SK-N-SH (cell line): Measurements from ENCODE around the gene SNX22. TPM values are rescaled to one million over a fixed set of nuclear protein-coding genes. Genes with fewer than 3 reads are reported as not detected.

ENCODE experiments used
- CTCF ChIA-PET: fragments of 300-600, 350-600 bp; formaldehyde crosslinking; extraction: SDS; loops from one replicate; lab custom pipeline; 2021; lab: Yijun Ruan, JAX
- POLR2A ChIA-PET: fragments of 350-600 bp; sonication (Branson Sonifier 250); formaldehyde crosslinking; extraction: SDS; loops from one replicate; lab custom pipeline; 2020; ENCODE audit warnings: antibody characterized with exemption, inconsistent platforms; lab: Yijun Ruan, JAX
- DNase-seq: peaks from one replicate; pipeline ENCODE4 v3.0.0; 2012
- H2AFZ ChIP-seq: fragments of 200-600 bp; sonication (generic); 2 replicates; pipeline ENCODE4 v1.8.1; 2016; ENCODE audit warnings: antibody characterized with exemption, mild to moderate bottlenecking, low read depth
- H3F3A ChIP-seq: fragments of 200-600 bp; sonication (generic); replicated peaks from 2 replicates; pipeline ENCODE3; 2016; ENCODE audit warnings: antibody characterized with exemption, mild to moderate bottlenecking; ENCODE audit not compliant: insufficient read depth
- H3K27ac ChIP-seq, 2 experiments: fragments of 200-500 bp in 1 of 2; fragments of 200-600 bp in 1 of 2; sonication (Bioruptor generic) in 1 of 2; sonication (generic), shearing (Covaris generic) in 1 of 2; 2 replicates each; pipeline versions ENCODE4 v1.5.1 to v1.6.1; 2014 to 2016; ENCODE audit warnings: low read depth in 2 of 2, inconsistent platforms in 1 of 2, low read length in 1 of 2, mild to moderate bottlenecking in 1 of 2, mixed read lengths in 1 of 2
- H3K27me3 ChIP-seq: fragments of 200-600 bp; sonication (generic), shearing (Covaris generic); 2 replicates; pipeline ENCODE4 v1.6.1; 2016; ENCODE audit warnings: mixed run types; ENCODE audit not compliant: insufficient read depth
- H3K36me3 ChIP-seq, 2 experiments: fragments of 200-500 bp in 1 of 2; fragments of 200-600 bp in 1 of 2; sonication (Bioruptor generic) in 1 of 2; sonication (generic) in 1 of 2; replicated peaks in 1 of 2; 2 replicates each; pipeline versions ENCODE3 to v1.5.1; 2014 to 2016; ENCODE audit warnings: low read length in 1 of 2, mild to moderate bottlenecking in 1 of 2; ENCODE audit not compliant: insufficient read depth in 2 of 2, control insufficient read depth in 1 of 2
- H3K4me1 ChIP-seq, 2 experiments: fragments of 200-500 bp in 1 of 2; fragments of 200-600 bp in 1 of 2; sonication (Bioruptor generic) in 1 of 2; sonication (generic), shearing (Covaris generic) in 1 of 2; 2 replicates each; pipeline versions ENCODE4 v1.5.1 to v1.6.1; 2014 to 2016; ENCODE audit warnings: low read depth in 1 of 2, low read length in 1 of 2, mixed run types in 1 of 2; ENCODE audit not compliant: insufficient read depth in 2 of 2, control insufficient read depth in 1 of 2
- H3K4me2 ChIP-seq: fragments of 200-600 bp; sonication (generic), shearing (Covaris generic); 2 replicates; pipeline ENCODE4 v1.6.1; 2017; ENCODE audit warnings: mixed run types
- H3K4me3 ChIP-seq, 2 experiments: fragments of 200-500 bp in 1 of 2; fragments of 200-600 bp in 1 of 2; sonication (Bioruptor generic) in 1 of 2; sonication (generic), shearing (Covaris generic) in 1 of 2; 2 replicates each; pipeline versions ENCODE4 v1.5.1 to v1.8.1; 2014 to 2016; ENCODE audit warnings: low read depth in 2 of 2, inconsistent platforms in 1 of 2, low read length in 1 of 2, mild to moderate bottlenecking in 1 of 2, mixed read lengths in 1 of 2, moderate library complexity in 1 of 2
- H3K79me2 ChIP-seq: fragments of 200-600 bp; sonication (generic); 2 replicates; pipeline ENCODE4 v1.8.1; 2017; ENCODE audit warnings: mild to moderate bottlenecking; ENCODE audit not compliant: insufficient read depth
- H3K9ac ChIP-seq: fragments of 200-600 bp; sonication (generic); 2 replicates; pipeline ENCODE4 v1.6.1; 2017; ENCODE audit warnings: mixed run types
- H3K9me2 ChIP-seq: fragments of 200-600 bp; sonication (generic); 2 replicates; pipeline ENCODE4 v1.6.1; 2017; ENCODE audit warnings: mixed run types
- H3K9me3 ChIP-seq: fragments of 200-600 bp; sonication (generic); 2 replicates; pipeline ENCODE4 v1.6.1; 2017; ENCODE audit warnings: mixed run types, mild to moderate bottlenecking, moderate library complexity
- H4K20me1 ChIP-seq: fragments of 200-600 bp; sonication (generic); 2 replicates; pipeline ENCODE4 v1.6.1; 2017; ENCODE audit warnings: mild to moderate bottlenecking, mixed run types; ENCODE audit not compliant: insufficient read depth
- CHD2 ChIP-seq: fragments of 150-350 bp; IDR thresholded peaks from 2 replicates; pipeline ENCODE4 v1.6.1; 2018; ENCODE audit warnings: low read length; ENCODE audit not compliant: partially characterized antibody
- ELF1 ChIP-seq: IDR thresholded peaks from 2 replicates; pipeline ENCODE4 v1.4.0; 2012
- EZH2phosphoT487 ChIP-seq: fragments of 200-600 bp; sonication (generic); IDR thresholded peaks from 2 replicates; pipeline ENCODE4 v1.6.1; 2017; ENCODE audit warnings: low read depth, mixed run types, mild to moderate bottlenecking, antibody characterized with exemption, moderate library complexity, borderline replicate concordance
- FOXJ3 ChIP-seq: sonication (generic); formaldehyde crosslinking; IDR thresholded peaks from 2 replicates; pipeline ENCODE4 v1.5.1; 2020; ENCODE audit warnings: mild to moderate bottlenecking, missing genetic modification reagents
- GABPA ChIP-seq: IDR thresholded peaks from 2 replicates; pipeline ENCODE4 v1.4.0; 2012; ENCODE audit warnings: low read depth, mild to moderate bottlenecking
- GATA2 ChIP-seq: sonication (generic); formaldehyde crosslinking; IDR thresholded peaks from 2 replicates; pipeline ENCODE4 v1.5.0; 2020; ENCODE audit warnings: mild to moderate bottlenecking, missing genetic modification reagents
- IRF3 ChIP-seq: fragments of 150-350 bp; IDR thresholded peaks from 2 replicates; pipeline ENCODE4 v1.6.1; 2016; ENCODE audit warnings: mild to moderate bottlenecking, low read depth, low read length
- JUND ChIP-seq: IDR thresholded peaks from 2 replicates; pipeline ENCODE4 v1.4.0; 2012
- MAX ChIP-seq: IDR thresholded peaks from 2 replicates; pipeline ENCODE4 v1.4.0; 2012; ENCODE audit warnings: low read depth
- MEF2A ChIP-seq: IDR thresholded peaks from 2 replicates; pipeline ENCODE4 v1.4.0; 2012; ENCODE audit warnings: low read depth, borderline replicate concordance
- NRF1 ChIP-seq: IDR thresholded peaks from 2 replicates; pipeline ENCODE4 v1.6.1; 2012; ENCODE audit warnings: low read depth, mild to moderate bottlenecking, low read length
- RAD21 ChIP-seq: IDR thresholded peaks from 2 replicates; pipeline ENCODE4 v1.6.1; 2012; ENCODE audit warnings: mild to moderate bottlenecking, low read length
- RCOR1 ChIP-seq: fragments of 150-350 bp; IDR thresholded peaks from 2 replicates; pipeline ENCODE4 v1.6.1; 2017; ENCODE audit warnings: antibody characterized with exemption, low read length
- RFX5 ChIP-seq: IDR thresholded peaks from 2 replicates; pipeline ENCODE4 v1.6.1; 2012; ENCODE audit warnings: mild to moderate bottlenecking, improper control_type of control experiment, low read length
- SIN3A ChIP-seq: IDR thresholded peaks from 2 replicates; pipeline ENCODE4 v1.6.1; 2012; ENCODE audit warnings: low read depth, mild to moderate bottlenecking, low read length, moderate library complexity, borderline replicate concordance
- TAF1 ChIP-seq: IDR thresholded peaks from 2 replicates; pipeline ENCODE4 v1.6.1; 2012; ENCODE audit warnings: low read depth, mild to moderate bottlenecking, low read length, moderate library complexity, borderline replicate concordance
- USF2 ChIP-seq: fragments of 150-350 bp; IDR thresholded peaks from 2 replicates; pipeline ENCODE4 v1.6.1; 2017; ENCODE audit warnings: antibody characterized with exemption, low read length, low read depth, borderline replicate concordance
- ZBTB33 ChIP-seq: IDR thresholded peaks from 2 replicates; pipeline ENCODE4 v1.4.0; 2012; ENCODE audit warnings: low read depth, borderline replicate concordance
- WGBS: methylation state at CpG from one replicate; pipeline ENCODE4 v1.1.6; 2017; ENCODE audit warnings: low lambda C conversion rate; 5-methylcytosine and 5-hydroxymethylcytosine counted together
- polyA plus RNA-seq, 3 experiments: library from polyadenylated mRNA; depleted of rRNA; stranded (reverse); fragments of >200 nt; gene quantifications; 2 replicates each; pipeline ENCODE4 v1.2.3, GENCODE V29; 2012

Gene SNX22
- polyA plus RNA-seq, 1 of the 3 experiments (the other 2 are of a cell fraction) = 0.94 TPM

- no peak for DNase-seq
- Histone ChIP-seq H3K27ac (no peak overlapping the region; a peak in 1 of 4 replicates), H3K9me3 (no peaks in the 10 kb centered on the region), H3K79me2 (no peaks in the 10 kb centered on the region), H3K36me3 (peaks cover 42 to 84% of the 10 kb centered on the region in 2 experiments), H3K4me2 (no peak overlapping the region), H4K20me1 (no peaks in the 10 kb centered on the region), H3K4me3 (no peak overlapping the region), H3F3A (no peaks in the 10 kb centered on the region), H3K27me3 (no peaks in the 10 kb centered on the region), H2AFZ (no peak overlapping the region), H3K4me1 (peaks cover 0 to 4% of the 10 kb centered on the region in 2 experiments; a peak in 1 of 4 replicates), H3K9ac (no peak overlapping the region), H3K9me2 (no peaks in the 10 kb centered on the region)
- CTCF ChIA-PET = interaction anchor here (1.4 to 6.2 kb wide), 2 partner anchors 10 to 19 kb away, joined by 3 to 25 read pairs; no protein-coding TSS in a partner anchor
- POLR2A ChIA-PET = no interaction called here
- 20% methylated on average over 1 of the region's 9 CpGs for WGBS
- no peak for TF ChIP-seq RAD21
- no peak for TF ChIP-seq RCOR1
- TF ChIP-seq JUND = no peak
- TF ChIP-seq ELF1 = no peak
- no peak for TF ChIP-seq GATA2 (CRISPR knock-in tag)
- TF ChIP-seq MEF2A = no peak
- no peak for TF ChIP-seq RFX5
- no peak for TF ChIP-seq GABPA
- no peak for TF ChIP-seq EZH2phosphoT487
- no peak for TF ChIP-seq CHD2
- no peak for TF ChIP-seq TAF1
- TF ChIP-seq SIN3A = no peak
- no peak for TF ChIP-seq USF2
- no peak for TF ChIP-seq FOXJ3 (CRISPR knock-in tag)
- TF ChIP-seq MAX = no peak
- no peak for TF ChIP-seq ZBTB33
- TF ChIP-seq IRF3 = no peak
- no peak for TF ChIP-seq NRF1
These were observed 17.1 kb upstream of the SNX22 start for GRCh38 chr15:64134345-64134829.
